ENCODE data around the gene FGF6. TPM values are rescaled to one million over a fixed set of nuclear protein-coding genes. Genes with fewer than 3 reads are reported as not detected.

FGF6 gene
- total and polyA plus RNA-seq, 2 donors (not counting 1 experiment from before 2014, with no cell fraction given), result not detected

DNA sequence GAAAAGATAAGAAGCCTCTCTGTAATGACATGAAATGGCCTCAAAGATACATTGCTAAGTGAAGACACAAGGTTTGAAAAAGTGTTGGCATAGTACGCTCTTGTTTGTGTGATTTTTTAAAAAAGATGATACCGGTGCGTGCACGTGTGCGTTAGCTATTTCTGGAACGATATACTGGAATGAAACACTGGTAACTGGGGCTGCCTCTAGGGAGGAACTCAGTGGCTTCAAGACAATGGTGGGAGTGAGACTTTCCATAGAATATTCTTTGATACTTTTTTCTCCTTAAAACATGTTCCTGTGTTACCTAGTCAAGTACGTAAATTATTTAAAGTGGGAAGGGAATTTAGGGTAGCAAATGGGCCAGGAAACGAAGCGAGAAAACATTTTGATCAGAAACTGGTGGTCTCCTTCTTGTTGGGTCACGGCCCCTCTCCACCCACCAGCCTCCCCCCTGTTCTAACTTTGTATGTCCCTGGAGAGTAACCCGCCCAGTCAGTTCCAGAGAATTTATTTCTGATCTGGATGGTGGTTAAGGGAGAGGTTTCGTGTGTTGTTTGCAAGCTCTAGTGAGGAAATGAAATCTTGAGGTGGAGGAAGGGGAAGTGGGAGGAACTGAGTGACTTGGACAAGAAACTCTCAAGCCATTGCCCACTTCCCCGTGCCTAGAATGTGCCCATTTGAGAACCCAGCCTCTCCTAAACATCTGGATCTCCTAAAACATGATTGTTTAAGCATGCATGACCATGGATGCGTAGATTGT, 6.6 kb downstream of the FGF6 start:
- no peak overlapping the region for H3K4me3 ChIP-seq (replicated peaks in 1 of 4; ENCODE audit: control extremely low read depth in 1 of 4, insufficient read depth in 1 of 4, low read depth in 3 of 4, low read length in 4 of 4)
- no peak for DNase-seq (ENCODE audit: low read depth in 2 of 2)
- no peaks in the 10 kb centered on the region for H3K36me3 ChIP-seq (ENCODE audit: control insufficient read depth, insufficient read depth, low read length)
- H3K9me3 ChIP-seq (ENCODE audit: control insufficient read depth, insufficient read depth, low read depth, low read length), result no peaks in the 10 kb centered on the region
- no peak overlapping the region for H3K4me2 ChIP-seq (ENCODE audit: extremely low read depth, insufficient read depth, low read length)
- no peak overlapping the region for H3K27ac ChIP-seq (ENCODE audit: insufficient read depth, low read length)
- H3K79me2 ChIP-seq (ENCODE audit: control insufficient read depth, insufficient read depth, low read length), result no peaks in the 10 kb centered on the region
- no peak overlapping the region for H3K9ac ChIP-seq (ENCODE audit: insufficient read depth, low read length)
- TF ChIP-seq, protein P1, sequence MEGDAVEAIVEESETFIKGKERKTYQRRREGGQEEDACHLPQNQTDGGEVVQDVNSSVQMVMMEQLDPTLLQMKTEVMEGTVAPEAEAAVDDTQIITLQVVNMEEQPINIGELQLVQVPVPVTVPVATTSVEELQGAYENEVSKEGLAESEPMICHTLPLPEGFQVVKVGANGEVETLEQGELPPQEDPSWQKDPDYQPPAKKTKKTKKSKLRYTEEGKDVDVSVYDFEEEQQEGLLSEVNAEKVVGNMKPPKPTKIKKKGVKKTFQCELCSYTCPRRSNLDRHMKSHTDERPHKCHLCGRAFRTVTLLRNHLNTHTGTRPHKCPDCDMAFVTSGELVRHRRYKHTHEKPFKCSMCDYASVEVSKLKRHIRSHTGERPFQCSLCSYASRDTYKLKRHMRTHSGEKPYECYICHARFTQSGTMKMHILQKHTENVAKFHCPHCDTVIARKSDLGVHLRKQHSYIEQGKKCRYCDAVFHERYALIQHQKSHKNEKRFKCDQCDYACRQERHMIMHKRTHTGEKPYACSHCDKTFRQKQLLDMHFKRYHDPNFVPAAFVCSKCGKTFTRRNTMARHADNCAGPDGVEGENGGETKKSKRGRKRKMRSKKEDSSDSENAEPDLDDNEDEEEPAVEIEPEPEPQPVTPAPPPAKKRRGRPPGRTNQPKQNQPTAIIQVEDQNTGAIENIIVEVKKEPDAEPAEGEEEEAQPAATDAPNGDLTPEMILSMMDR (conservative IDR thresholded peaks at IDR 0.05 in 1 of 2, IDR thresholded peaks at IDR 0.05 in 1 of 2; ENCODE audit: low read depth in 1 of 2, low read length in 2 of 2), result no peak
- TF ChIP-seq EZH2 (IDR thresholded peaks at IDR 0.05; ENCODE audit: low read length, missing control alignments), result no peak
- H3K4me1 ChIP-seq (ENCODE audit: control insufficient read depth, extremely low read depth, insufficient read depth, low read length), result no peaks in the 10 kb centered on the region
- H4K20me1 ChIP-seq (ENCODE audit: control insufficient read depth, extremely low read depth, insufficient read depth, low read length), result no peaks in the 10 kb centered on the region
- H3K27me3 ChIP-seq (ENCODE audit: control insufficient read depth, insufficient read depth, low read length), result no peaks in the 10 kb centered on the region
- no peak overlapping the region for H2AFZ ChIP-seq (ENCODE audit: low read length)

DNA sequence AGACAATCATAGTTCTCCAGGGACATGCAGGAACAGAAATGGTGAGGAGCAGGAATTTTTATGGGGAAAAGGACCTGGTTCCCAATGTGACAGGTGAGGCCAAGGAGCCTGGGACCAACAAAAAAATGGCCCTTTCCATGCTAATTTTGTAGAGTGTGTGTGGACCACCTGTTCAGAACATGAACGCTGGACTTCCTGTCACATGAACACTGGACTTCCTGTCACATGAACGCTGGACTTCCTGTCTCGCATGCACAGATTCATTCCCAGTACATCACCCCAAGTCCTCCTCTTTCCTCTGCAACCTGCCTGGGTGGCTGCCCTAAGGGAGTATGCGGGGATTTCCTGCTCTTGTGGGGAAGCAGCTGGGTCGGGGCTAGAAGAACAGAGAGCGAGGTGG, 10.1 kb downstream of the FGF6 start:
- H3K4me3 ChIP-seq (replicated peaks in 1 of 4; ENCODE audit: control extremely low read depth in 1 of 4, insufficient read depth in 1 of 4, low read depth in 3 of 4, low read length in 4 of 4), result no peak overlapping the region
- no peaks in the 10 kb centered on the region for H3K4me1 ChIP-seq (ENCODE audit: control insufficient read depth, extremely low read depth, insufficient read depth, low read length)
- TF ChIP-seq, protein P1 (conservative IDR thresholded peaks at IDR 0.05 in 1 of 2, IDR thresholded peaks at IDR 0.05 in 1 of 2; ENCODE audit: low read depth in 1 of 2, low read length in 2 of 2), result no peak
- no peak for TF ChIP-seq EZH2 (IDR thresholded peaks at IDR 0.05; ENCODE audit: low read length, missing control alignments)
- H3K4me2 ChIP-seq (ENCODE audit: extremely low read depth, insufficient read depth, low read length), result no peak overlapping the region
- no peak overlapping the region for H3K9ac ChIP-seq (ENCODE audit: insufficient read depth, low read length)
- no peaks in the 10 kb centered on the region for H3K36me3 ChIP-seq (ENCODE audit: control insufficient read depth, insufficient read depth, low read length)
- H3K27me3 ChIP-seq (ENCODE audit: control insufficient read depth, insufficient read depth, low read length), result no peaks in the 10 kb centered on the region
- H3K27ac ChIP-seq (ENCODE audit: insufficient read depth, low read length), result no peak overlapping the region
- no peaks in the 10 kb centered on the region for H4K20me1 ChIP-seq (ENCODE audit: control insufficient read depth, extremely low read depth, insufficient read depth, low read length)
- no peaks in the 10 kb centered on the region for H3K9me3 ChIP-seq (ENCODE audit: control insufficient read depth, insufficient read depth, low read depth, low read length)
- no peak overlapping the region for H2AFZ ChIP-seq (ENCODE audit: low read length)
- no peak for DNase-seq (ENCODE audit: low read depth in 2 of 2)
- H3K79me2 ChIP-seq (ENCODE audit: control insufficient read depth, insufficient read depth, low read length), result no peaks in the 10 kb centered on the region

DNA sequence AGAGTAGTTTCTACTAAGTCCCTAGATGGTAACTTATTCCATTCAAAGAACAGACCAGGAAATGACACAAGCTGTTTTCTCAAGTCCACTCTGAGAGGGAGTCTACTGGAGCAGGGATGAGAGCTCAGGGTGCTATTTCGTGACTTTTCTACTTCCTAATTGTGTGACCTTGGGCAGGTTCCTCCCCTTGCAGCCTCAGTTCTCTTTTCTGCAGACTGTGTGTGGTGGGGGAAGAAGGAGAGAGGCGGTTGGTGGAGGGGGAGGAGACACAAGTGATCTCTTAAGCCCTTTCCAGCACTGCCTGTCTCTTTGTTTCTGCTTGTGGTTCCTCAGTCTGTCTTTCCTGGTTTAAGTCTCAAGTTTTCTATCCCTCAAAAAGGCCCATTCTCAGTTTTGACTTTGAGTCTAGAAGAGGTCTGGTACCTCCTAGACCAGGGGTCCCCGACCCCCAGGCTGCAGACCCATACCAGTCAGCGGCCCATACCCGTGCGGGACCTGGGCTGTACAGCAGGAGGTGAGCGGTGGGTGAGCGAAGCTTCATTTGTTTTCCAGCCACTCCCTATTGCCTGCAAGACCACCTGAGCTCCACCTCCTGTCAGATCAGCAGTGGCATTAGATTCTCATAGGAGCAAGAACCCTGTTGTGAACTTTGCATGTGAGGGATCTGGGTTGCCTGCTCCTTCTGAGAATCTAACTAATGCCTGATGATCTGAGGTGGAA, 10.7 kb downstream of the FGF6 start:
- Histone ChIP-seq H3K4me3 (replicated peaks in 1 of 4; ENCODE audit: control extremely low read depth in 1 of 4, insufficient read depth in 1 of 4, low read depth in 3 of 4, low read length in 4 of 4) (no peak overlapping the region), H3K27me3 (ENCODE audit: control insufficient read depth, insufficient read depth, low read length) (no peaks in the 10 kb centered on the region), H3K4me2 (ENCODE audit: extremely low read depth, insufficient read depth, low read length) (no peak overlapping the region), H3K79me2 (ENCODE audit: control insufficient read depth, insufficient read depth, low read length) (no peaks in the 10 kb centered on the region), H3K4me1 (ENCODE audit: control insufficient read depth, extremely low read depth, insufficient read depth, low read length) (no peaks in the 10 kb centered on the region), H4K20me1 (ENCODE audit: control insufficient read depth, extremely low read depth, insufficient read depth, low read length) (no peaks in the 10 kb centered on the region), H3K9me3 (ENCODE audit: control insufficient read depth, insufficient read depth, low read depth, low read length) (no peaks in the 10 kb centered on the region), H3K36me3 (ENCODE audit: control insufficient read depth, insufficient read depth, low read length) (no peaks in the 10 kb centered on the region), H3K27ac (ENCODE audit: insufficient read depth, low read length) (no peak overlapping the region), H3K9ac (ENCODE audit: insufficient read depth, low read length) (no peak overlapping the region), H2AFZ (ENCODE audit: low read length) (no peak overlapping the region)
- DNase-seq (ENCODE audit: low read depth in 2 of 2), result no peak
- TF ChIP-seq EZH2 (IDR thresholded peaks at IDR 0.05; ENCODE audit: low read length, missing control alignments), result no peak
- TF ChIP-seq, protein P1 (conservative IDR thresholded peaks at IDR 0.05 in 1 of 2, IDR thresholded peaks at IDR 0.05 in 1 of 2; ENCODE audit: low read depth in 1 of 2, low read length in 2 of 2), result no peak

Data from fibroblast of lung (primary cell).